HCT116 (cell line): ENCODE results near the gene POU2F3. TPM values are rescaled to one million over a fixed set of nuclear protein-coding genes. Genes with fewer than 3 reads are reported as not detected.

Experiments used
- ATAC-seq: fragments of 200-7000 bp; cut with Tn5 transposase; 2 replicates; pipeline ENCODE4 v1.9.1; 2020; ENCODE audit warnings: mild to moderate bottlenecking, moderate library complexity
- BruUV-seq: library from RNA; stranded (reverse); fragments of 400-500 nt; replicated peaks from 2 replicates; lab custom pipeline; 2021; lab: Mats Ljungman, UMichigan
- CTCF ChIA-PET: fragments of 300-600 bp; sonication (Branson Sonifier 250); formaldehyde crosslinking; loops from one replicate; lab custom pipeline; 2021; ENCODE audit warnings: antibody characterized with exemption; lab: Charles Lee
- POLR2A ChIA-PET: fragments of 300-600, 350-600 bp; sonication (Branson Sonifier 250); formaldehyde crosslinking; loops from one replicate; lab custom pipeline; 2021; ENCODE audit warnings: antibody characterized with exemption; lab: Charles Lee
- RAD21 ChIA-PET, 2 experiments: fragments of 300-600 bp; sonication (Branson Sonifier 250); formaldehyde crosslinking; loops; one replicate each; lab custom pipeline; 2023; ENCODE audit warnings: low total read pairs in 2 of 2; ENCODE audit not compliant: uncharacterized antibody in 2 of 2, unreplicated experiment in 2 of 2, low non-redundant PET in 1 of 2; lab: Charles Lee
- DNase-seq: peaks from one replicate; pipeline ENCODE4 v3.0.0-alpha.2; 2010; ENCODE audit warnings: low read depth, low spot score
- H2AFZ ChIP-seq: fragments of 200-600 bp; shearing (Covaris generic), sonication (generic); 2 replicates; pipeline ENCODE4 v1.6.1; 2017; ENCODE audit warnings: low read depth, mixed run types, mixed read lengths, antibody characterized with exemption, low read length; ENCODE audit not compliant: poor library complexity, severe bottlenecking
- H3K27ac ChIP-seq: 2 replicates; pipeline ENCODE4 v1.5.1; 2012; ENCODE audit warnings: low read depth, low read length
- H3K27me3 ChIP-seq: fragments of 200-600 bp; sonication (generic); 2 replicates; pipeline ENCODE4 v1.6.1; 2016; ENCODE audit warnings: mixed run types, low read length, mixed read lengths; ENCODE audit not compliant: insufficient read depth
- H3K36me3 ChIP-seq, 2 experiments: fragments of 200-500 bp in 1 of 2; fragments of 200-600 bp in 1 of 2; sonication (Bioruptor generic) in 1 of 2; sonication (generic) in 1 of 2; 2 replicates each; pipeline versions ENCODE4 v1.5.1 to v1.6.1; 2014 to 2016; ENCODE audit warnings: low read length in 2 of 2, inconsistent platforms in 1 of 2, mixed read lengths in 1 of 2, mixed run types in 1 of 2; ENCODE audit not compliant: insufficient read depth in 2 of 2, control insufficient read depth in 1 of 2
- H3K4me1 ChIP-seq, 2 experiments: fragments of 200-600 bp in 1 of 2; sonication (generic) in 1 of 2; 2 replicates each; pipeline versions ENCODE4 v1.5.1 to v1.6.1; 2012 to 2017; ENCODE audit warnings: low read length in 2 of 2, inconsistent platforms in 1 of 2, mild to moderate bottlenecking in 1 of 2, mixed read lengths in 1 of 2, mixed run types in 1 of 2, moderate library complexity in 1 of 2; ENCODE audit not compliant: insufficient read depth in 2 of 2, control insufficient read depth in 1 of 2
- H3K4me2 ChIP-seq: fragments of 200-600 bp; sonication (generic); 2 replicates; pipeline ENCODE4 v1.6.1; 2017; ENCODE audit warnings: mixed run types, low read length, mixed read lengths
- H3K4me3 ChIP-seq, 2 experiments: fragments of 200-600 bp in 1 of 2; sonication (generic) in 1 of 2; replicated peaks in 1 of 2; 2 replicates each; pipeline ENCODE4 v1.5.1; 2011 to 2016; ENCODE audit warnings: low read length in 2 of 2, control low read depth in 1 of 2, low read depth in 1 of 2, mild to moderate bottlenecking in 1 of 2, mixed read lengths in 1 of 2, mixed run types in 1 of 2
- H3K79me2 ChIP-seq: fragments of 200-600 bp; sonication (generic); 2 replicates; pipeline ENCODE4 v1.6.1; 2017; ENCODE audit warnings: mild to moderate bottlenecking, mixed run types, low read length, moderate library complexity, mixed read lengths; ENCODE audit not compliant: insufficient read depth
- H3K9ac ChIP-seq: fragments of 200-600 bp; sonication (generic); 2 replicates; pipeline ENCODE4 v1.6.1; 2016; ENCODE audit warnings: low read length, mixed read lengths
- H3K9me2 ChIP-seq: fragments of 200-600 bp; sonication (generic), shearing (Covaris generic); 2 replicates; pipeline ENCODE4 v1.6.1; 2017; ENCODE audit warnings: mixed run types, mild to moderate bottlenecking, moderate library complexity; ENCODE audit not compliant: insufficient read depth
- H3K9me3 ChIP-seq, 2 experiments: fragments of 200-500 bp in 1 of 2; fragments of 200-600 bp in 1 of 2; sonication (Bioruptor generic) in 1 of 2; sonication (generic) in 1 of 2; 2 replicates each; pipeline ENCODE4 v1.6.1; 2014 to 2017; ENCODE audit warnings: low read length in 2 of 2, mixed read lengths in 2 of 2, inconsistent platforms in 1 of 2, low read depth in 1 of 2, mild to moderate bottlenecking in 1 of 2, mixed run types in 1 of 2, moderate library complexity in 1 of 2; ENCODE audit not compliant: control insufficient read depth in 1 of 2, insufficient read depth in 1 of 2
- H4K20me1 ChIP-seq: fragments of 200-600 bp; sonication (generic), shearing (Covaris generic); 2 replicates; pipeline ENCODE4 v1.6.1; 2017; ENCODE audit warnings: mixed run types, mild to moderate bottlenecking, moderate library complexity; ENCODE audit not compliant: insufficient read depth
- ATF3 ChIP-seq: IDR thresholded peaks from 2 replicates; pipeline ENCODE4 v1.6.1; 2012
- FOSL1 ChIP-seq: IDR thresholded peaks from 2 replicates; pipeline ENCODE4 v1.6.1; 2012; ENCODE audit warnings: low read depth
- MAX ChIP-seq: IDR thresholded peaks from 2 replicates; pipeline ENCODE4 v1.6.1; 2012
- POLR2A ChIP-seq: IDR thresholded peaks from 2 replicates; pipeline ENCODE4 v1.7.0; 2011; ENCODE audit warnings: borderline replicate concordance; ENCODE audit not compliant: insufficient read depth, insufficient read length; ENCODE audit errors: extremely low read depth
- REST ChIP-seq: IDR thresholded peaks from 2 replicates; pipeline ENCODE4 v1.6.1; 2012; ENCODE audit warnings: low read depth
- SRF ChIP-seq: IDR thresholded peaks from 2 replicates; pipeline ENCODE4 v1.6.1; 2012; ENCODE audit warnings: low read depth
- YY1 ChIP-seq: IDR thresholded peaks from 2 replicates; pipeline ENCODE4 v1.6.1; 2011; ENCODE audit warnings: low read length, low read depth, moderate library complexity, mild to moderate bottlenecking; ENCODE audit not compliant: insufficient replicate concordance; ENCODE audit errors: extremely low read depth
- ZFX ChIP-seq: fragments of 450-650 bp; IDR thresholded peaks from 2 replicates; pipeline ENCODE4 v1.6.1; 2017
- ZNF274 ChIP-seq: fragments of 200-500 bp; sonication (Bioruptor generic); IDR thresholded peaks from 2 replicates; pipeline ENCODE4 v1.6.1; 2014; ENCODE audit warnings: mild to moderate bottlenecking, low read depth, low read length, inconsistent platforms
- intact Hi-C: fragments of 100-400 bp; cut with micrococcal nuclease; formaldehyde crosslinking; loops from 2 replicates; pipeline ENCODE4 v1.10.0; 2022
- total RNA-seq: library from RNA; stranded (reverse); gene quantifications from one replicate; pipeline ENCODE4 v1.2.1, GENCODE V29; 2021; ENCODE audit not compliant: unreplicated experiment

Gene POU2F3
- total RNA-seq, 1 experiment from 2014 or later: 0.15 TPM

- H4K20me1 ChIP-seq: no peaks in the 10 kb centered on the region
- H3K9me3 ChIP-seq: no peaks in the 10 kb centered on the region
- no peaks in the 10 kb centered on the region for H3K36me3 ChIP-seq
- RAD21 ChIA-PET: no interaction called here
- no peaks in the 10 kb centered on the region for H3K9me2 ChIP-seq
- CTCF ChIA-PET: interaction anchor here (1.7 kb wide), 1 partner anchor 42 kb away, joined by 5 read pairs; no protein-coding TSS in a partner anchor
- H3K4me2 ChIP-seq: no peak overlapping the region
- no peak overlapping the region for H3K27ac ChIP-seq
- no peak overlapping the region for H3K4me3 ChIP-seq
- H3K4me1 ChIP-seq: no peaks in the 10 kb centered on the region
- no TSS peak for BruUV-seq
- no peak for DNase-seq
- H3K9ac ChIP-seq: no peak overlapping the region
- peaks cover 42% of the 10 kb centered on the region; the same call in 1 of the 2 replicates for H3K27me3 ChIP-seq
- no peak overlapping the region for H2AFZ ChIP-seq
- TF ChIP-seq ZNF274: no peak
- TF ChIP-seq ZFX: no peak
- TF ChIP-seq REST: no peak
- TF ChIP-seq SRF: no peak
- no peak for TF ChIP-seq ATF3
- no peak for TF ChIP-seq MAX
- TF ChIP-seq POLR2A: no peak
- TF ChIP-seq FOSL1: no peak
- no peak for TF ChIP-seq YY1
- intact Hi-C loops: no loop called here
- POLR2A ChIA-PET: no interaction called here
- no peak for ATAC-seq
- H3K79me2 ChIP-seq: no peaks in the 10 kb centered on the region
Measured at GRCh38 chr11:120261321-120261720, 21.4 kb downstream of the POU2F3 start.
